DMS53 treated with DMSO at 0.1 percent for 48 hours (cell line): ENCODE data around the gene BICD1.

Experiments
- DNase-seq: peaks from one replicate; lab custom pipeline; 2025; ENCODE audit not compliant: unreplicated experiment; lab: John Stamatoyannopoulos, UW

BICD1 gene

DNA sequence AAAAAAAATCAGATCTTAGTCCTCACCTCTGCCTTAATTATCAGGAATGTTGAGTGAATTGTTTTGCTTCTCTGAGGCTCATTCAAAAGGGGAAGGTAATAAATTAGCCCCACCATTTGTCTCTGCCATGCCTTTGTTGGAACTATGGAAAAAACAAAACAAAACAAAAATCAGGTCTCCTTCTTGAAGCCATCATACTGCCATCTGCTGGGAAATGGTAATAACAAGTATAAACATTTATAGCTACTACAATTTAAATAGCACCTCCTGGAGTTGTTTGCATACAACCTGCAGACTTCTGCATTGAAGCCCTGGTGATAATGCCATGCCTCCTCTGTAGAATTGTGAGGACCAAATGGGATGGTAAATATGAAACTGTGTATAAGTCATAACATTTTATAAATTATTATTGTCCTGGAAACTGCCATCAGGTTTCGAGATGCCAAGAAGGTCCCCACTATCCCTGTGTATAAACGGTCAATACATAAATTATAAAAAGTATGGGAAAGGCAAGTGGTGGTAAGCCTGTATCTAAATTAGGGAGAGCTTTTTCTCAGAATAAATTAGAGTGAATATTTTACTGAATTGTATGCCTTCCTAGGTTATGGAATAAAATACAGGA lies 205.5 kb downstream of the BICD1 start:
- peak; percentile 78 for DNase-seq

DNA sequence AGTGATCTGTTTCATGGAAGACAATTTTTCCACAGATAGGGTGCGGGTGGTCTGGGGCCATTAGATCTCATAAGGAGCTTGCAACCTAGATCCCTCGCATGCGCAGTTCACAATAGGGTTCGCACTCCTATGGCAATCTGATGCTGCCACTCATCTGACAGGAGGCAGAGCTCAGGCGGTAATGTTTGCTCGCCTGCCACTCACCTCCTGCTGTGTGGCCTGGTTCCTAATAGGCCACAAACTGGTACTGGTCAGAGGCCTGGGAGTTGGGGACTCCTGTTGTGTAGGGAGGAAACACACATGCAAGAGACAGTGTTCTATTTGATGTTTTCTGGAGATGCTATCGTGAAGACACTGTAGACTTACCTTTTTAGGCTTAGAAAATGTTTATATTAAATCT lies 215.7 kb downstream of the BICD1 start:
- no peak for DNase-seq

- DNase-seq, result no peak
Measured at GRCh38 chr12:32331133-32331532, 224.5 kb downstream of the BICD1 start.

GRCh38 chr12:32332446-32332845 lies 225.8 kb downstream of the BICD1 start:
- DNase-seq, result no peak

DNA sequence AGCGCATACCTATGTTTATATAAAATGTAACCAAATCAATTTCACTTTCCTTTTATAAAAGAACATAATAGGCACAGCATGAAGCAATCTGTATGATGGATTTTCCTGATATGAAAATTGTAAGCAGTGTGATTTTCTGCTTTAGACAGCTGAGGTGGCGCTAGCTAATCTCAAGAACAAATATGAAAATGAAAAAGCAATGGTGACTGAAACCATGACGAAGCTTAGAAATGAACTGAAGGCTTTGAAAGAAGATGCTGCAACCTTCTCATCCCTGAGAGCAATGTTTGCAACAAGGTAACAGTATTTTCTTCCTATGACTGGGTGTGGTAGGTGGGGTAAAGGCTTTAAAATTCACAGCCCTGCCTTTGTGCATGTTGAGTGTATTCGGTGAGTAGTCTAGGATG lies 227.7 kb downstream of the BICD1 start:
- DNase-seq, result no peak

DNA sequence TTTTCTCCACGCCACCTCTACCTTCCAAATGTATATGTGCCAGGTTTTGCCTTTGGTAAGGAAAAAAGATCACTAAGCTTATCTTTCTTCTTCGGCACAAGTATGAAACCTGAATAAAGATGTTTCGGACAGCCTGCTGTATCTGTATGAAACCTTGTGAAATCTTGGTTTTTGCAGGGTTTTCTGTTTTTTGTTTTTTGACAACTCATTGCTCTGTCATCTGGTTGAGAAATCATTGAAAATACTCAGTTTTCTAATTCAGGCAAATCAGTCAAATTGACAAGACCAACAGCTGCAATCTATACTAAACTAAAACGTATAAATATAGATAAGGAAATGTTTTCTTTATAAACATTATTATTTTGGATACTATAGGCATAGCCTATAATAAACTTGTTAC lies 229.6 kb downstream of the BICD1 start:
- no peak for DNase-seq

GRCh38 chr12:32343496-32343895 lies 236.8 kb downstream of the BICD1 start:
- no peak for DNase-seq

DNA sequence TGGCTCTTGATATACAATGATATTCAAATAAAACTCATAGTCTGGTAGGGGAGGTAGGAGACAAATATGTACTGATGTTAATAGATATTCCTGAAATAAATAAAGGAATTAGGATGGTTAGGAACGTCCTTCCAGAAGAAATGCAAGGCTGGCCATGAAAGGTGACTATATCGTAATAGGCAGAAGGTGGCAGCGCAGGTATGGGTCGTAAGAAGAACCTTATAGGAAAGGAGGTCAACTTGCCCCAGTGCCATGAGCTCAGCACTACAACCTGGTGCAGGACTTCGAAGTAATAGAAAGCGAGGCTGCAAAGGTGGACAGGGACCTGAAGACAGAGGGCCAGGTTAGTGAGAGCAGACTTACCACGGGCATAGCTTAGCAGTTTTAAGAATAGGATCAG lies 237.4 kb downstream of the BICD1 start:
- no peak for DNase-seq

DNA sequence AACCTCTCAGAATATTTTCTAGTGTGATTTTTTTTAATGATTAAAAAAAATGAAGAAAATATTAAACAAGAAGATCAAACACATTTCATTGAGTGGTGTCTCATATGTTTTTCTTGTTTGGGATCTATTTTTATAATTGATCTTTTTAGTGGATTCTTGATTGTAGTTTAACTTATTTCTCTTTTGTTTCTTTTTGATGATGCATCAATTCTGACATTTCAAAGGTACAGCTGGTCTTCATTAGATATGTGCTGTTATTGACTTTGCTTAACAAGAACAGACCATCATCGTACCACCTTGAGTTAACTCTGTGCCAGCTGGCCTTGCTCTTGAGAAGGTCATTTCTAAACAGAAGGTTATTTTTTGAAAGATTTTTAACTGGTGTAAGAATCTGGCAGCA lies 246.9 kb downstream of the BICD1 start:
- no peak for DNase-seq

- DNase-seq, result no peak
Measured at GRCh38 chr12:32357601-32358249, 251.1 kb downstream of the BICD1 start.

DNA sequence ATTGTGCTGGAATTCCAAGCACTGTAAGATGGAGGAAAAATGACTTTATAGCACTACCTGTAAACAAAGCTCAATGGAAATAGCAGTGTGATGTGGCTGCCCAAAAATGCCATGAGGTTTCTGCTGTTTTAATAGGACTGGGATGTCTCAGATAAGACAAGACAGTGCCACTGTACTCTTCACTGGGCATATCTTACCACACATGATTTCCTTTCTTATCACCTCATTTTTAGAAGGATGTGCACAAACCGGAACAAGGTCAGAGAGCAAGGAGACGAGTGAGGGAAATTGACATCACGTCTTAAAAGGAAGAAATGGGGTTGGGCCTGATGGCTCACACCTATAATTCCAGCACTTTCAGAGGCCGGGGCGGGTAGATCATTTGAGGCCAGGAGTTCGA lies 254.3 kb downstream of the BICD1 start:
- DNase-seq, result no peak

- DNase-seq, result no peak
Measured at GRCh38 chr12:32362892-32363291, 256.2 kb downstream of the BICD1 start.

DNA sequence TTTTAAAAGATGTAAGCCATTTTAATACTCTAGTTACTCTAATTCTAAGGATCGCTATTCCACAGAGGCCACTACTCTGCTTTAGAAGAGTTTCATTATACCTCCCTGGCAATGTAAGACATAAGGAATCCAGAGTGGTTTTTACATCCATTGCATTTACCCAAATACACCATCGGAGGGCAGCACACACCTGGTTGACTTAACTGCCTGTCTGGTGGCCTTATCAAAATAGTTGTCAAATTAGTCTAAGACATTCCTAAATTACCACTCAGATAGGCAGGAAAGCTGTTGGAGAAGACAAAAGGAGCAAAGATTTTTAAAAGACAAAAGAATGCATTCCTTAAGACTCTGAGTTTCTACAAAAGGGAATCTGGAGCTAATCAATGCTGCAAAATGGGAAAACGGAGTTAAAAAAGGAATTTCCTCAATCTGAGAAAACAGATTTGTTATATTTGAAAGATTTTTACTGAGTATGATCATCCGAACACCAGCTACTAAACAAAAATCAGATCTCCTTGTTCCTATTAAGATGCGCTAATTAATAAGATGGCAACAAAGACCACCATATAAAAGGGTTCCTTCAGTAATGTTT lies 258.9 kb downstream of the BICD1 start:
- DNase-seq, result peak; percentile 83

DNA sequence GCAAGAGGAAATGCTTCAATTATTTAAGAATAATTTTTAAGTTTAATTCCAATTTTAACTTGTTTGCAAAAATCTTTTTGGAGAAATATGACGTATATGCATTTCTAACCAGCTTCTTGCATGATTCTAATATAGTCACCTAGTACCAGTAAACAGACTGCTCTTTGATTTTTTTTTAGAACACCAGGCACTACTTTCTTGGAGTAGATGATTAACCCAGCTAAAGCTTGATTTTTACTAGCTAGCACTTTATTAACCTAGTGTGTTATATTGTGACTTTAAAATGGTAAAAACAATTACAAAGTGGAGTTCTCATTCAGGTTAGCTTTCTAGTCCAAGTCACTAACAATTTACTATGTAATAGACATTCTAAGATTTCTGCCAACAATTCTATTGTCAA lies 260.1 kb downstream of the BICD1 start:
- DNase-seq, result no peak

DNA sequence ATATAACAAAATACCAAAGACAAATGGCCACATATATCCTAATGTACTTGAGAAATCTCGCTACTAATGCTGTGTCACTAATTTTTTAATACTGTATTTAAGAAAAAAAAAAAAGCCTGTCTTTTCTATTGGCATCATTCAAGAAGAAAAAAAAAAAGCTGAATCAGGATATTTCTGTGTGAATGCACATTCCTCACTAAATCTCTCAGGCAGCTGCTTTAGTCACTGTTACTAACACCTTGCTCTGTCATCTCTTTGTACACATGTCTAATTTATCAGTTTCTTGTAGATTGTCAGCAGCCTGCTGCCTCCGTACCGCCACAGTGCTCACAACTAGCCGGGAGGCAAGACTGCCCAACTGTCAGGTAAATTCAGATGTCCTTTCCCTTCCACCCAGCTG lies 260.7 kb downstream of the BICD1 start:
- DNase-seq, result no peak

GRCh38 chr12:32369202-32369601 lies 262.6 kb downstream of the BICD1 start:
- DNase-seq, result no peak

- DNase-seq, result no peak
Measured at GRCh38 chr12:32377344-32378055, 270.9 kb downstream of the BICD1 start.

GRCh38 chr12:32379213-32379612 lies 272.6 kb downstream of the BICD1 start:
- no peak for DNase-seq

DNA sequence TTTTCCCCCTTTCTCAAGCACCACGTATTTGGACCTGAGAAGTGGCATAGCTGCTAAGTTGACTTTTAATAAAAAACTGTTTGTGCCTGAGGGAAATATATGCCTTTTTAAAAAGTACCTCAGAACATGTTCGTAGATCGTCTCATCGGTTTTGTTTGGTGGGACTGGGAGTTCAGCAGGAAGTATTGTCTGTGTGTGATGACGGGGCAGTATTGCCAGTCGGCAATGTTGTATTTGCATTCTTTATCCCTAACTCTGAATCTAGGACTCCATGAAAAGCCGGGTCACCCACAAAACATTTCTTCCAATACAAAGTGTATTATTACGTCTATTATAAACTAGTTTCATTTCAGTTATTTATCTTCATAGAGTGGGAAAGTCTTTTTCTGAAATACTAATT lies 273.0 kb downstream of the BICD1 start:
- DNase-seq, result no peak

GRCh38 chr12:32382226-32382625 lies 275.6 kb downstream of the BICD1 start:
- no peak for DNase-seq

DNA sequence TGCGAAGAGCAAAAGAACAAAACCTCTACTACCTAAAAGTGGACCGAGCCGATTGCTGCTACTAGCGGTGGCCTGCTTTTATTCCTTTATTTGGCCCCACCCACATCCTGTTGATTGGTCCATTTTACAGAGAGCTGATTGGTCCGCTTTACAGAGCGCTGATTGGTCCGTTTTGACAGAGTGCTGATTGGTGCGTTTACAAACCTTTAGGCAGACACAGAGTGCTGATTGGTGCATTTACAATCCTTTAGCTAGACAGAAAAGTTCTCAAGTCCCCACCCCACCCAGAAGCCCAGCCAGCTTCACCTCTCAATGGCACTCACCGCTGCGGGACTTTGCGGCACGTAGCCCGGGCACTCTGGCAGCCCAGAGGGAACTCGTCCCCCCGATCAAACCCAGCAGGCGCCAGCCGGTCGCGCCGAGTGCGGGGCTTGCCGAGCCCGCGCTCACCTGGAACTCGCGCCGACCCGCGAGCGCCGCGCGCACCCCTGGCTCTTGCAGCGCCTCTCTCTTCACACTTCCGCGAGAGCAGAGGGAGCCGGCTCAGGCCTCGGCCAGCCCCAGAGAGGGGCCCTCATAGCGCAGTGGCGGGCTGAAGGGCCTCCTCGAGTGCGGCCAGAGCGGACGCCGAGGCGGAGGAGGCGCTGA lies 284.0 kb downstream of the BICD1 start:
- DNase-seq, result peak; percentile 93

- no peak for DNase-seq
Measured at GRCh38 chr12:32395026-32395425, 288.4 kb downstream of the BICD1 start.
